ENCODE measurements around the gene ADPRHL1. TPM values are rescaled to one million over a fixed set of nuclear protein-coding genes. Genes with fewer than 3 reads are reported as not detected.

Gene ADPRHL1
- total RNA-seq, 1 donor: 2.4 TPM

GRCh38 chr13:113429608-113429985 lies 23.7 kb downstream of the ADPRHL1 start:
- no peak for DNase-seq (ENCODE audit: low read depth)
- no peak for TF ChIP-seq CTCF (IDR thresholded peaks at IDR 0.05; ENCODE audit: insufficient read depth, low read length)
- no peak overlapping the region for H3K4me3 ChIP-seq (ENCODE audit: low read depth, low read length)

GRCh38 chr13:113428871-113429607 lies 24.2 kb downstream of the ADPRHL1 start:
- H3K4me3 ChIP-seq (ENCODE audit: low read depth, low read length): no peak overlapping the region
- no peak for DNase-seq (ENCODE audit: low read depth)
- no peak for TF ChIP-seq CTCF (IDR thresholded peaks at IDR 0.05; ENCODE audit: insufficient read depth, low read length)

- DNase-seq (ENCODE audit: low read depth): no peak
- no peak for TF ChIP-seq CTCF (IDR thresholded peaks at IDR 0.05; ENCODE audit: insufficient read depth, low read length)
- no peak overlapping the region for H3K4me3 ChIP-seq (ENCODE audit: low read depth, low read length)
Measured at GRCh38 chr13:113428469-113428865, 24.8 kb downstream of the ADPRHL1 start.

- DNase-seq (ENCODE audit: low read depth): peak; percentile 52
- H3K4me3 ChIP-seq (ENCODE audit: low read depth, low read length): no peak overlapping the region
- TF ChIP-seq CTCF (IDR thresholded peaks at IDR 0.05; ENCODE audit: insufficient read depth, low read length): no peak
Measured at GRCh38 chr13:113427562-113428468, 25.5 kb downstream of the ADPRHL1 start.

GRCh38 chr13:113426591-113426986 lies 26.7 kb downstream of the ADPRHL1 start:
- TF ChIP-seq CTCF (IDR thresholded peaks at IDR 0.05; ENCODE audit: insufficient read depth, low read length): no peak
- no peak overlapping the region for H3K4me3 ChIP-seq (ENCODE audit: low read depth, low read length)
- no peak for DNase-seq (ENCODE audit: low read depth)

- peak; percentile 39 for DNase-seq (ENCODE audit: low read depth)
- H3K4me3 ChIP-seq (ENCODE audit: low read depth, low read length): no peak overlapping the region
- no peak for TF ChIP-seq CTCF (IDR thresholded peaks at IDR 0.05; ENCODE audit: insufficient read depth, low read length)
Measured at GRCh38 chr13:113425941-113426590, 27.2 kb downstream of the ADPRHL1 start.

Data from fibroblast of the aortic adventitia (primary cell).